ENCODE results near the gene ISLR. TPM values are rescaled to one million over a fixed set of nuclear protein-coding genes. Genes with fewer than 3 reads are reported as not detected.
A peak's percentile ranks its signal among the peaks of the same experiment; 100 is the strongest.

ISLR gene
- total RNA-seq, 1 donor from 2014 or later, result 59.8 TPM

DNA sequence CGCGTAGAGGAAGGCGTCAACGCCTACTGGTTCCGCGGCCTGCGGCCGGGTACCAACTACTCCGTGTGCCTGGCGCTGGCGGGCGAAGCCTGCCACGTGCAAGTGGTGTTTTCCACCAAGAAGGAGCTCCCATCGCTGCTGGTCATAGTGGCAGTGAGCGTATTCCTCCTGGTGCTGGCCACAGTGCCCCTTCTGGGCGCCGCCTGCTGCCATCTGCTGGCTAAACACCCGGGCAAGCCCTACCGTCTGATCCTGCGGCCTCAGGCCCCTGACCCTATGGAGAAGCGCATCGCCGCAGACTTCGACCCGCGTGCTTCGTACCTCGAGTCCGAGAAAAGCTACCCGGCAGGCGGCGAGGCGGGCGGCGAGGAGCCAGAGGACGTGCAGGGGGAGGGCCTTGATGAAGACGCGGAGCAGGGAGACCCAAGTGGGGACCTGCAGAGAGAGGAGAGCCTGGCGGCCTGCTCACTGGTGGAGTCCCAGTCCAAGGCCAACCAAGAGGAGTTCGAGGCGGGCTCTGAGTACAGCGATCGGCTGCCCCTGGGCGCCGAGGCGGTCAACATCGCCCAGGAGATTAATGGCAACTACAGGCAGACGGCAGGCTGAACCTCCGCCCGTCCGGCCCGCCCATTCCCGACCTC is 39.0 kb upstream of the ISLR start:
- Mint-ChIP-seq H3K36me3 (peaks cover 2% of the 10 kb centered on the region), H3K27me3 (ENCODE audit: low read depth) (peaks cover 96% of the 10 kb centered on the region), H3K4me1 (peaks cover 42% of the 10 kb centered on the region), H3K27ac (no peak overlapping the region), H3K4me3 (peak overlapping the region; percentile 15), H3K9me3 (no peaks in the 10 kb centered on the region)
- TF ChIP-seq, protein P1, sequence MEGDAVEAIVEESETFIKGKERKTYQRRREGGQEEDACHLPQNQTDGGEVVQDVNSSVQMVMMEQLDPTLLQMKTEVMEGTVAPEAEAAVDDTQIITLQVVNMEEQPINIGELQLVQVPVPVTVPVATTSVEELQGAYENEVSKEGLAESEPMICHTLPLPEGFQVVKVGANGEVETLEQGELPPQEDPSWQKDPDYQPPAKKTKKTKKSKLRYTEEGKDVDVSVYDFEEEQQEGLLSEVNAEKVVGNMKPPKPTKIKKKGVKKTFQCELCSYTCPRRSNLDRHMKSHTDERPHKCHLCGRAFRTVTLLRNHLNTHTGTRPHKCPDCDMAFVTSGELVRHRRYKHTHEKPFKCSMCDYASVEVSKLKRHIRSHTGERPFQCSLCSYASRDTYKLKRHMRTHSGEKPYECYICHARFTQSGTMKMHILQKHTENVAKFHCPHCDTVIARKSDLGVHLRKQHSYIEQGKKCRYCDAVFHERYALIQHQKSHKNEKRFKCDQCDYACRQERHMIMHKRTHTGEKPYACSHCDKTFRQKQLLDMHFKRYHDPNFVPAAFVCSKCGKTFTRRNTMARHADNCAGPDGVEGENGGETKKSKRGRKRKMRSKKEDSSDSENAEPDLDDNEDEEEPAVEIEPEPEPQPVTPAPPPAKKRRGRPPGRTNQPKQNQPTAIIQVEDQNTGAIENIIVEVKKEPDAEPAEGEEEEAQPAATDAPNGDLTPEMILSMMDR (IDR thresholded peaks at IDR 0.05; ENCODE audit: unreplicated experiment), result no peak
- no peak for DNase-seq (ENCODE audit: low spot score in 2 of 2, unreplicated experiment in 2 of 2)

- no peak for DNase-seq (ENCODE audit: low spot score in 2 of 2, unreplicated experiment in 2 of 2)
- TF ChIP-seq, protein P1 (IDR thresholded peaks at IDR 0.05; ENCODE audit: unreplicated experiment), result no peak
- Mint-ChIP-seq H3K27ac (no peak overlapping the region), H3K9me3 (no peaks in the 10 kb centered on the region), H3K4me3 (peak overlapping the region; percentile 50), H3K36me3 (peaks cover 2% of the 10 kb centered on the region), H3K4me1 (peaks cover 39% of the 10 kb centered on the region), H3K27me3 (ENCODE audit: low read depth) (peaks cover 91% of the 10 kb centered on the region)
These were observed 38.4 kb upstream of the ISLR start for GRCh38 chr15:74135041-74135565.

GRCh38 chr15:74136540-74136813 is 37.0 kb upstream of the ISLR start:
- H3K9me3 Mint-ChIP-seq, result no peaks in the 10 kb centered on the region
- peaks cover 32% of the 10 kb centered on the region for H3K4me1 Mint-ChIP-seq
- peaks cover 87% of the 10 kb centered on the region for H3K27me3 Mint-ChIP-seq (ENCODE audit: low read depth)
- H3K4me3 Mint-ChIP-seq, result peak overlapping the region; percentile 68
- TF ChIP-seq, protein P1 (IDR thresholded peaks at IDR 0.05; ENCODE audit: unreplicated experiment), result no peak
- peaks cover 2% of the 10 kb centered on the region for H3K36me3 Mint-ChIP-seq
- DNase-seq (ENCODE audit: low spot score in 2 of 2, unreplicated experiment in 2 of 2), result no peak
- no peak overlapping the region for H3K27ac Mint-ChIP-seq

GRCh38 chr15:74136814-74137536 is 36.5 kb upstream of the ISLR start:
- peaks cover 30% of the 10 kb centered on the region for H3K4me1 Mint-ChIP-seq
- no peaks in the 10 kb centered on the region for H3K9me3 Mint-ChIP-seq
- TF ChIP-seq, protein P1 (IDR thresholded peaks at IDR 0.05; ENCODE audit: unreplicated experiment), result no peak
- H3K36me3 Mint-ChIP-seq, result peaks cover 2% of the 10 kb centered on the region
- H3K27me3 Mint-ChIP-seq (ENCODE audit: low read depth), result peaks cover 83% of the 10 kb centered on the region
- DNase-seq (ENCODE audit: low spot score in 2 of 2, unreplicated experiment in 2 of 2), result no peak
- H3K27ac Mint-ChIP-seq, result peak overlapping the region; percentile 52
- peak overlapping the region; percentile 68 for H3K4me3 Mint-ChIP-seq

GRCh38 chr15:74137537-74137894 is 36.0 kb upstream of the ISLR start:
- H3K27me3 Mint-ChIP-seq (ENCODE audit: low read depth), result peaks cover 80% of the 10 kb centered on the region
- H3K36me3 Mint-ChIP-seq, result no peaks in the 10 kb centered on the region
- DNase-seq (ENCODE audit: low spot score in 2 of 2, unreplicated experiment in 2 of 2), result no peak
- TF ChIP-seq, protein P1 (IDR thresholded peaks at IDR 0.05; ENCODE audit: unreplicated experiment), result no peak
- H3K9me3 Mint-ChIP-seq, result no peaks in the 10 kb centered on the region
- H3K4me1 Mint-ChIP-seq, result peaks cover 30% of the 10 kb centered on the region
- H3K27ac Mint-ChIP-seq, result peak overlapping the region; percentile 52
- H3K4me3 Mint-ChIP-seq, result peak overlapping the region; percentile 7
